ENCODE data around the gene PODNL1. TPM values are rescaled to one million over a fixed set of nuclear protein-coding genes. Genes with fewer than 3 reads are reported as not detected.

PODNL1 gene
- total and polyA plus RNA-seq, 10 of the 15 experiments (the other 5 are each of a cell fraction or from before 2014, with no cell fraction given): 0.04 to 0.44 TPM; not detected in 8

- Histone ChIP-seq H3K4me1 (ENCODE audit: control insufficient read depth, insufficient read depth, low read length) (no peaks in the 10 kb centered on the region), H3K9me3 (replicated peaks; ENCODE audit: control insufficient read depth, insufficient read depth, low read length) (peaks cover 2% of the 10 kb centered on the region), H3K9ac (ENCODE audit: control insufficient read depth, insufficient read depth, low read length) (no peak overlapping the region), H3K27ac (ENCODE audit: control insufficient read depth, insufficient read depth) (no peak overlapping the region), H3K36me3 (ENCODE audit: control insufficient read depth in 2 of 2, insufficient read depth in 2 of 2, low read length in 1 of 2) (peaks cover 3 to 5% of the 10 kb centered on the region in 2 experiments; a peak in 3 of 4 replicates), H2AFZ (ENCODE audit: control insufficient read depth, low read depth, low read length) (no peak overlapping the region), H3K4me2 (ENCODE audit: control insufficient read depth, insufficient read depth) (no peak overlapping the region), H4K20me1 (ENCODE audit: control insufficient read depth, insufficient read depth) (no peaks in the 10 kb centered on the region), H3K4me3 (no peak overlapping the region), H3K79me2 (ENCODE audit: control insufficient read depth, insufficient read depth, low read length) (no peaks in the 10 kb centered on the region), H3K27me3 (replicated peaks in 1 of 2; ENCODE audit: control insufficient read depth in 2 of 2, insufficient read depth in 2 of 2, low read length in 1 of 2) (no peaks in the 10 kb centered on the region)
- RAD21 ChIA-PET (ENCODE audit: unreplicated experiment): no interaction called here
- in situ Hi-C loops (cut with MboI) (no loop called here), intact Hi-C loops (cut with micrococcal nuclease; ENCODE audit: unreplicated experiment) (no loop called here)
- no TSS peak for BruUV-seq (replicated peaks)
- SMC1A ChIA-PET (ENCODE audit: uncharacterized antibody, unreplicated experiment): interaction anchor here (1.2 to 1.4 kb wide), 3 partner anchors 13 to 117 kb away, joined by 3 read pairs; partner anchors contain the start of gene PODNL1
- TF ChIP-seq CBFB (IDR thresholded peaks at IDR 0.05; ENCODE audit: low read depth) (no peak), USF1 (IDR thresholded peaks at IDR 0.05; ENCODE audit: borderline replicate concordance, extremely low read length, insufficient read depth, low read depth, low read length) (no peak), JUNB (IDR thresholded peaks at IDR 0.05) (no peak), FOS (IDR thresholded peaks at IDR 0.05; ENCODE audit: borderline replicate concordance, extremely low read depth, insufficient read length) (no peak), ZNF687 (IDR thresholded peaks at IDR 0.05) (no peak), NFXL1 (IDR thresholded peaks at IDR 0.05; ENCODE audit: borderline replicate concordance) (no peak), HDAC2 (IDR thresholded peaks at IDR 0.05) (no peak), NFYA (IDR thresholded peaks at IDR 0.05; ENCODE audit: borderline replicate concordance, low read depth, low read length) (no peak), NKRF (conservative IDR thresholded peaks at IDR 0.05) (no peak)
- CTCF ChIA-PET: interaction anchor here (0.6 kb wide), 1 partner anchor 200 kb away, joined by 4 read pairs; no protein-coding TSS in a partner anchor
- no peak for ATAC-seq
- no peak for DNase-seq (ENCODE audit: low read depth, low spot score)
- FAIRE-seq: no peak
- WGBS (ENCODE audit: insufficient coverage, insufficient replicate concordance, low lambda C conversion rate, missing lambda C conversion rate): 46% methylated on average over 3 of the region's 4 CpGs
- POLR2A ChIA-PET: no interaction called here
Measured at GRCh38 chr19:13926010-13926409, 12.2 kb downstream of the PODNL1 start.
